GM23338 (cell line): ENCODE results near the gene GPR4. TPM values are rescaled to one million over a fixed set of nuclear protein-coding genes. Genes with fewer than 3 reads are reported as not detected.

Experiments used
- ATAC-seq: fragments of 200-7000 bp; cut with Tn5 transposase; 3 replicates; pipeline ENCODE4 v1.9.1; 2020
- DNase-seq: peaks from one replicate; pipeline ENCODE4 v3.0.0-alpha.2; 2015; ENCODE audit warnings: low spot score
- H2AFZ ChIP-seq: fragments of 200-600 bp; sonication (generic); 2 replicates; pipeline ENCODE4 v1.8.0; 2016; ENCODE audit warnings: antibody characterized with exemption, mild to moderate bottlenecking, moderate library complexity
- H3F3A ChIP-seq: fragments of 200-600 bp; sonication (generic); replicated peaks from 2 replicates; pipeline ENCODE4 v1.8.0; 2017; ENCODE audit warnings: antibody characterized with exemption, mixed run types, low read depth
- H3K27ac ChIP-seq: fragments of 200-600 bp; sonication (generic); 2 replicates; pipeline ENCODE4 v1.6.1; 2016; ENCODE audit warnings: low read depth
- H3K27me3 ChIP-seq: fragments of 200-600 bp; sonication (generic); 2 replicates; pipeline ENCODE4 v1.8.0; 2016; ENCODE audit warnings: mild to moderate bottlenecking, mixed run types, moderate library complexity; ENCODE audit not compliant: insufficient read depth
- H3K36me3 ChIP-seq: fragments of 200-600 bp; sonication (generic); 2 replicates; pipeline ENCODE4 v1.8.0; 2016; ENCODE audit warnings: mild to moderate bottlenecking; ENCODE audit not compliant: insufficient read depth
- H3K4me1 ChIP-seq: fragments of 200-600 bp; sonication (generic); 2 replicates; pipeline ENCODE4 v1.8.0; 2016; ENCODE audit warnings: mild to moderate bottlenecking, moderate library complexity; ENCODE audit not compliant: insufficient read depth
- H3K4me2 ChIP-seq: fragments of 200-600 bp; sonication (generic); 2 replicates; pipeline ENCODE4 v1.7.1; 2017; ENCODE audit warnings: mixed run types
- H3K4me3 ChIP-seq: fragments of 200-600 bp; sonication (generic); 2 replicates; pipeline ENCODE4 v1.6.1; 2016; ENCODE audit warnings: mixed run types
- H3K79me2 ChIP-seq: fragments of 200-600 bp; sonication (generic); replicated peaks from 2 replicates; pipeline ENCODE4 v1.8.0; 2017; ENCODE audit warnings: mild to moderate bottlenecking; ENCODE audit not compliant: insufficient read depth
- H3K9me2 ChIP-seq: fragments of 200-600 bp; sonication (generic); 2 replicates; pipeline ENCODE4 v1.8.0; 2017; ENCODE audit not compliant: insufficient read depth
- H4K20me1 ChIP-seq: fragments of 200-600 bp; sonication (generic); replicated peaks from 2 replicates; pipeline ENCODE4 v1.8.0; 2017; ENCODE audit warnings: mild to moderate bottlenecking; ENCODE audit not compliant: insufficient read depth
- H3K27ac Mint-ChIP-seq: 2 replicates; pipeline ENCODE4 v1.8.0; 2020; ENCODE audit warnings: inconsistent platforms, mild to moderate bottlenecking, moderate library complexity, mixed read lengths
- H3K27me3 Mint-ChIP-seq: 3 replicates; pipeline ENCODE4 v1.8.0; 2022; ENCODE audit warnings: low read depth, mild to moderate bottlenecking, moderate library complexity, mixed read lengths, inconsistent platforms; ENCODE audit not compliant: insufficient read depth, poor library complexity
- H3K36me3 Mint-ChIP-seq: 3 replicates; pipeline ENCODE4 v1.8.0; 2021; ENCODE audit warnings: low read depth, mild to moderate bottlenecking, inconsistent platforms, moderate library complexity, mixed read lengths
- H3K4me1 Mint-ChIP-seq: 3 replicates; pipeline ENCODE4 v1.8.0; 2020; ENCODE audit warnings: mild to moderate bottlenecking, inconsistent platforms, mixed read lengths
- H3K4me3 Mint-ChIP-seq: 3 replicates; pipeline ENCODE4 v1.8.0; 2021; ENCODE audit warnings: moderate library complexity, mild to moderate bottlenecking, inconsistent platforms, mixed read lengths
- H3K9me3 Mint-ChIP-seq: 3 replicates; pipeline ENCODE4 v1.8.0; 2020; ENCODE audit warnings: moderate library complexity, mild to moderate bottlenecking, inconsistent platforms, mixed read lengths
- CREB1 ChIP-seq: fragments of 250-450 bp; sonication (Bioruptor Pico); IDR thresholded peaks from 2 replicates; pipeline ENCODE4 v1.5.0; 2020; ENCODE audit warnings: low read depth, mild to moderate bottlenecking, moderate library complexity
- ETS1 ChIP-seq: IDR thresholded peaks from 2 replicates; pipeline ENCODE4 v1.6.1; 2016; ENCODE audit warnings: antibody characterized with exemption
- EZH2phosphoT487 ChIP-seq: fragments of 200-600 bp; sonication (generic); IDR thresholded peaks from one replicate; pipeline ENCODE4 v1.8.1; 2018; ENCODE audit warnings: antibody characterized with exemption; ENCODE audit not compliant: unreplicated experiment
- JUNB ChIP-seq: IDR thresholded peaks from one replicate; pipeline ENCODE4 v1.6.1; 2016; ENCODE audit warnings: antibody characterized with exemption; ENCODE audit not compliant: unreplicated experiment
- STAT1 ChIP-seq: IDR thresholded peaks from one replicate; pipeline ENCODE4 v1.6.1; 2016; ENCODE audit warnings: antibody characterized with exemption; ENCODE audit not compliant: unreplicated experiment
- ZNF114 ChIP-seq: fragments of 250-450 bp; sonication (Bioruptor Pico); IDR thresholded peaks from 2 replicates; pipeline ENCODE4 v1.5.0; 2020; ENCODE audit warnings: mild to moderate bottlenecking, moderate library complexity
- polyA plus RNA-seq: library from polyadenylated mRNA; unstranded; fragments of >200 nt; fragmentation: Nextera tagmentation; extraction: Ambion mirVana; gene quantifications from 2 replicates; pipeline ENCODE4 v1.2.1, GENCODE V29; 2016
- total RNA-seq: library from RNA; depleted of rRNA; stranded (reverse); fragments of >200 nt; shearing (Covaris generic); gene quantifications from 2 replicates; pipeline ENCODE4 v1.2.3, GENCODE V29; 2014
- TF ChIP-seq, protein P1 (sequence below): IDR thresholded peaks from one replicate; pipeline ENCODE4 v1.6.1; 2018; ENCODE audit warnings: antibody characterized with exemption; ENCODE audit not compliant: unreplicated experiment
- TF ChIP-seq, protein P2 (sequence below): fragments of 250-450 bp; sonication (Bioruptor Pico); IDR thresholded peaks from 2 replicates; pipeline ENCODE4 v1.5.0; 2020; ENCODE audit warnings: mild to moderate bottlenecking, moderate library complexity

GPR4 gene
- total and polyA plus RNA-seq, 2 experiments from 2014 or later: 0.06 to 0.14 TPM

- ATAC-seq (no peak), DNase-seq (no peak)
- H3F3A ChIP-seq: 0 out of 2 replicates have a peak, but pooled peaks cover 6% of the 10 kb centered on the region
- peaks cover 3% of the 10 kb centered on the region; the same call in 1 of the 2 replicates for H4K20me1 ChIP-seq
- Mint-ChIP-seq H3K36me3 (no peaks in the 10 kb centered on the region), H3K9me3 (no peaks in the 10 kb centered on the region), H3K4me1 (peaks cover 22% of the 10 kb centered on the region), H3K27me3 (peaks cover 2% of the 10 kb centered on the region), H3K4me3 (no peak overlapping the region), H3K27ac (no peak overlapping the region)
- no peak overlapping the region for H2AFZ ChIP-seq
- H3K27me3 ChIP-seq: no peaks in the 10 kb centered on the region
- no peaks in the 10 kb centered on the region for H3K36me3 ChIP-seq
- no peak overlapping the region for H3K4me3 ChIP-seq
- H3K79me2 ChIP-seq: peaks cover 35% of the 10 kb centered on the region
- peaks cover 22% of the 10 kb centered on the region for H3K4me1 ChIP-seq
- no peaks in the 10 kb centered on the region for H3K9me2 ChIP-seq
- no peak overlapping the region for H3K4me2 ChIP-seq
- H3K27ac ChIP-seq: no peak overlapping the region
- TF ChIP-seq CREB1 (CRISPR knock-in tag) (no peak), EZH2phosphoT487 (no peak), ZNF114 (CRISPR knock-in tag) (no peak), ETS1 (no peak), STAT1 (no peak), JUNB (no peak)
- TF ChIP-seq, protein P1, sequence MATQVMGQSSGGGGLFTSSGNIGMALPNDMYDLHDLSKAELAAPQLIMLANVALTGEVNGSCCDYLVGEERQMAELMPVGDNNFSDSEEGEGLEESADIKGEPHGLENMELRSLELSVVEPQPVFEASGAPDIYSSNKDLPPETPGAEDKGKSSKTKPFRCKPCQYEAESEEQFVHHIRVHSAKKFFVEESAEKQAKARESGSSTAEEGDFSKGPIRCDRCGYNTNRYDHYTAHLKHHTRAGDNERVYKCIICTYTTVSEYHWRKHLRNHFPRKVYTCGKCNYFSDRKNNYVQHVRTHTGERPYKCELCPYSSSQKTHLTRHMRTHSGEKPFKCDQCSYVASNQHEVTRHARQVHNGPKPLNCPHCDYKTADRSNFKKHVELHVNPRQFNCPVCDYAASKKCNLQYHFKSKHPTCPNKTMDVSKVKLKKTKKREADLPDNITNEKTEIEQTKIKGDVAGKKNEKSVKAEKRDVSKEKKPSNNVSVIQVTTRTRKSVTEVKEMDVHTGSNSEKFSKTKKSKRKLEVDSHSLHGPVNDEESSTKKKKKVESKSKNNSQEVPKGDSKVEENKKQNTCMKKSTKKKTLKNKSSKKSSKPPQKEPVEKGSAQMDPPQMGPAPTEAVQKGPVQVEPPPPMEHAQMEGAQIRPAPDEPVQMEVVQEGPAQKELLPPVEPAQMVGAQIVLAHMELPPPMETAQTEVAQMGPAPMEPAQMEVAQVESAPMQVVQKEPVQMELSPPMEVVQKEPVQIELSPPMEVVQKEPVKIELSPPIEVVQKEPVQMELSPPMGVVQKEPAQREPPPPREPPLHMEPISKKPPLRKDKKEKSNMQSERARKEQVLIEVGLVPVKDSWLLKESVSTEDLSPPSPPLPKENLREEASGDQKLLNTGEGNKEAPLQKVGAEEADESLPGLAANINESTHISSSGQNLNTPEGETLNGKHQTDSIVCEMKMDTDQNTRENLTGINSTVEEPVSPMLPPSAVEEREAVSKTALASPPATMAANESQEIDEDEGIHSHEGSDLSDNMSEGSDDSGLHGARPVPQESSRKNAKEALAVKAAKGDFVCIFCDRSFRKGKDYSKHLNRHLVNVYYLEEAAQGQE: no peak
- TF ChIP-seq, protein P2, sequence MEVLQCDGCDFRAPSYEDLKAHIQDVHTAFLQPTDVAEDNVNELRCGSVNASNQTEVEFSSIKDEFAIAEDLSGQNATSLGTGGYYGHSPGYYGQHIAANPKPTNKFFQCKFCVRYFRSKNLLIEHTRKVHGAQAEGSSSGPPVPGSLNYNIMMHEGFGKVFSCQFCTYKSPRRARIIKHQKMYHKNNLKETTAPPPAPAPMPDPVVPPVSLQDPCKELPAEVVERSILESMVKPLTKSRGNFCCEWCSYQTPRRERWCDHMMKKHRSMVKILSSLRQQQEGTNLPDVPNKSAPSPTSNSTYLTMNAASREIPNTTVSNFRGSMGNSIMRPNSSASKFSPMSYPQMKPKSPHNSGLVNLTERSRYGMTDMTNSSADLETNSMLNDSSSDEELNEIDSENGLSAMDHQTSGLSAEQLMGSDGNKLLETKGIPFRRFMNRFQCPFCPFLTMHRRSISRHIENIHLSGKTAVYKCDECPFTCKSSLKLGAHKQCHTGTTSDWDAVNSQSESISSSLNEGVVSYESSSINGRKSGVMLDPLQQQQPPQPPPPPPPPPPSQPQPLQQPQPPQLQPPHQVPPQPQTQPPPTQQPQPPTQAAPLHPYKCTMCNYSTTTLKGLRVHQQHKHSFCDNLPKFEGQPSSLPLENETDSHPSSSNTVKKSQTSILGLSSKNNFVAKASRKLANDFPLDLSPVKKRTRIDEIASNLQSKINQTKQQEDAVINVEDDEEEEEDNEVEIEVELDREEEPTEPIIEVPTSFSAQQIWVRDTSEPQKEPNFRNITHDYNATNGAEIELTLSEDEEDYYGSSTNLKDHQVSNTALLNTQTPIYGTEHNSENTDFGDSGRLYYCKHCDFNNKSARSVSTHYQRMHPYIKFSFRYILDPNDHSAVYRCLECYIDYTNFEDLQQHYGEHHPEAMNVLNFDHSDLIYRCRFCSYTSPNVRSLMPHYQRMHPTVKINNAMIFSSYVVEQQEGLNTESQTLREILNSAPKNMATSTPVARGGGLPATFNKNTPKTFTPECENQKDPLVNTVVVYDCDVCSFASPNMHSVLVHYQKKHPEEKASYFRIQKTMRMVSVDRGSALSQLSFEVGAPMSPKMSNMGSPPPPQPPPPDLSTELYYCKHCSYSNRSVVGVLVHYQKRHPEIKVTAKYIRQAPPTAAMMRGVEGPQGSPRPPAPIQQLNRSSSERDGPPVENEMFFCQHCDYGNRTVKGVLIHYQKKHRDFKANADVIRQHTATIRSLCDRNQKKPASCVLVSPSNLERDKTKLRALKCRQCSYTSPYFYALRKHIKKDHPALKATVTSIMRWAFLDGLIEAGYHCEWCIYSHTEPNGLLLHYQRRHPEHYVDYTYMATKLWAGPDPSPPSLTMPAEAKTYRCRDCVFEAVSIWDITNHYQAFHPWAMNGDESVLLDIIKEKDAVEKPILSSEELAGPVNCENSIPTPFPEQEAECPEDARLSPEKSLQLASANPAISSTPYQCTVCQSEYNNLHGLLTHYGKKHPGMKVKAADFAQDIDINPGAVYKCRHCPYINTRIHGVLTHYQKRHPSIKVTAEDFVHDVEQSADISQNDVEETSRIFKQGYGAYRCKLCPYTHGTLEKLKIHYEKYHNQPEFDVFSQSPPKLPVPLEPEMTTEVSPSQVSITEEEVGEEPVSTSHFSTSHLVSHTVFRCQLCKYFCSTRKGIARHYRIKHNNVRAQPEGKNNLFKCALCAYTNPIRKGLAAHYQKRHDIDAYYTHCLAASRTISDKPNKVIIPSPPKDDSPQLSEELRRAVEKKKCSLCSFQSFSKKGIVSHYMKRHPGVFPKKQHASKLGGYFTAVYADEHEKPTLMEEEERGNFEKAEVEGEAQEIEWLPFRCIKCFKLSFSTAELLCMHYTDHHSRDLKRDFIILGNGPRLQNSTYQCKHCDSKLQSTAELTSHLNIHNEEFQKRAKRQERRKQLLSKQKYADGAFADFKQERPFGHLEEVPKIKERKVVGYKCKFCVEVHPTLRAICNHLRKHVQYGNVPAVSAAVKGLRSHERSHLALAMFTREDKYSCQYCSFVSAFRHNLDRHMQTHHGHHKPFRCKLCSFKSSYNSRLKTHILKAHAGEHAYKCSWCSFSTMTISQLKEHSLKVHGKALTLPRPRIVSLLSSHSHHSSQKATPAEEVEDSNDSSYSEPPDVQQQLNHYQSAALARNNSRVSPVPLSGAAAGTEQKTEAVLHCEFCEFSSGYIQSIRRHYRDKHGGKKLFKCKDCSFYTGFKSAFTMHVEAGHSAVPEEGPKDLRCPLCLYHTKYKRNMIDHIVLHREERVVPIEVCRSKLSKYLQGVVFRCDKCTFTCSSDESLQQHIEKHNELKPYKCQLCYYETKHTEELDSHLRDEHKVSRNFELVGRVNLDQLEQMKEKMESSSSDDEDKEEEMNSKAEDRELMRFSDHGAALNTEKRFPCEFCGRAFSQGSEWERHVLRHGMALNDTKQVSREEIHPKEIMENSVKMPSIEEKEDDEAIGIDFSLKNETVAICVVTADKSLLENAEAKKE (CRISPR knock-in tag): no peak
Observed at GRCh38 chr19:45575216-45575615, 26.8 kb downstream of the GPR4 start.
